Liver (tissue), 3 donors: ENCODE results near the gene TECTA.

ENCODE experiments used
- NR2F2 ChIP-seq: IDR thresholded peaks from 2 replicates; pipeline ENCODE4 v1.6.1; 2016; ENCODE audit warnings: antibody characterized with exemption
- TF ChIP-seq, protein P1 (sequence below): IDR thresholded peaks from 2 replicates; pipeline ENCODE4 v1.6.1; 2016; ENCODE audit warnings: antibody characterized with exemption, mild to moderate bottlenecking
- TF ChIP-seq, protein P2 (sequence below): fragments of 150-350 bp; IDR thresholded peaks from 2 replicates; pipeline ENCODE4 v1.5.1; 2017; ENCODE audit warnings: improper control_type of control experiment, low read depth, low read length; ENCODE audit not compliant: missing input control
- donor health status: healthy.
- donor health status: healthy.

DNA sequence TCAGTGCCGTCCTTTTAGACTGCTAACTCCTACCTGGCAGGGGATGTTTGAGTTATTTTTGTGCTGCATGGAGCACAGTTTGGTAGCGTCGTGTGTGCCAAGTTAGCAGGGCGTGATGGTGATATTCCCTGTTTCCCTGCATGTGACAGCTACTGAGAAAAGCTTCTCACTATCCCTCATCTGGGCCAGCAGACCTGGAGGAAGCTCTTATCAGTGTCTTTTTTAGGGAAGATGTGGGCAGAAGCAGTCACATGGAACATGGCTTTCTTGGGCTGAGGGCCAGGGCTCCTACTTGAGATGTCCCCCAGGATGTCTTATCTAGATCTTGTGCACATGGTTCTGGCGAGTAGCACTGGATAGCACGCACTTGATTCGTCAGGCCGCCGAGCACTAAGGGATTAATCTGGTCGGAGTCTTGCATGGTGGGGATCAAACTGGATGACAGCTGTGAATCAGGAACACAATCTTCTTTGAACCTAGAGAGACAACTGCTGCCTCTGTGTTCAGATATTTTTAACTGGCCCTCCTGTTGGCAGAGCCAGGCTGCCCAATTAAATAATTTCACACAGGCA is 33.8 kb downstream of the TECTA start:
- TF ChIP-seq, protein P1, sequence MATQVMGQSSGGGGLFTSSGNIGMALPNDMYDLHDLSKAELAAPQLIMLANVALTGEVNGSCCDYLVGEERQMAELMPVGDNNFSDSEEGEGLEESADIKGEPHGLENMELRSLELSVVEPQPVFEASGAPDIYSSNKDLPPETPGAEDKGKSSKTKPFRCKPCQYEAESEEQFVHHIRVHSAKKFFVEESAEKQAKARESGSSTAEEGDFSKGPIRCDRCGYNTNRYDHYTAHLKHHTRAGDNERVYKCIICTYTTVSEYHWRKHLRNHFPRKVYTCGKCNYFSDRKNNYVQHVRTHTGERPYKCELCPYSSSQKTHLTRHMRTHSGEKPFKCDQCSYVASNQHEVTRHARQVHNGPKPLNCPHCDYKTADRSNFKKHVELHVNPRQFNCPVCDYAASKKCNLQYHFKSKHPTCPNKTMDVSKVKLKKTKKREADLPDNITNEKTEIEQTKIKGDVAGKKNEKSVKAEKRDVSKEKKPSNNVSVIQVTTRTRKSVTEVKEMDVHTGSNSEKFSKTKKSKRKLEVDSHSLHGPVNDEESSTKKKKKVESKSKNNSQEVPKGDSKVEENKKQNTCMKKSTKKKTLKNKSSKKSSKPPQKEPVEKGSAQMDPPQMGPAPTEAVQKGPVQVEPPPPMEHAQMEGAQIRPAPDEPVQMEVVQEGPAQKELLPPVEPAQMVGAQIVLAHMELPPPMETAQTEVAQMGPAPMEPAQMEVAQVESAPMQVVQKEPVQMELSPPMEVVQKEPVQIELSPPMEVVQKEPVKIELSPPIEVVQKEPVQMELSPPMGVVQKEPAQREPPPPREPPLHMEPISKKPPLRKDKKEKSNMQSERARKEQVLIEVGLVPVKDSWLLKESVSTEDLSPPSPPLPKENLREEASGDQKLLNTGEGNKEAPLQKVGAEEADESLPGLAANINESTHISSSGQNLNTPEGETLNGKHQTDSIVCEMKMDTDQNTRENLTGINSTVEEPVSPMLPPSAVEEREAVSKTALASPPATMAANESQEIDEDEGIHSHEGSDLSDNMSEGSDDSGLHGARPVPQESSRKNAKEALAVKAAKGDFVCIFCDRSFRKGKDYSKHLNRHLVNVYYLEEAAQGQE: no peak
- TF ChIP-seq, protein P2, sequence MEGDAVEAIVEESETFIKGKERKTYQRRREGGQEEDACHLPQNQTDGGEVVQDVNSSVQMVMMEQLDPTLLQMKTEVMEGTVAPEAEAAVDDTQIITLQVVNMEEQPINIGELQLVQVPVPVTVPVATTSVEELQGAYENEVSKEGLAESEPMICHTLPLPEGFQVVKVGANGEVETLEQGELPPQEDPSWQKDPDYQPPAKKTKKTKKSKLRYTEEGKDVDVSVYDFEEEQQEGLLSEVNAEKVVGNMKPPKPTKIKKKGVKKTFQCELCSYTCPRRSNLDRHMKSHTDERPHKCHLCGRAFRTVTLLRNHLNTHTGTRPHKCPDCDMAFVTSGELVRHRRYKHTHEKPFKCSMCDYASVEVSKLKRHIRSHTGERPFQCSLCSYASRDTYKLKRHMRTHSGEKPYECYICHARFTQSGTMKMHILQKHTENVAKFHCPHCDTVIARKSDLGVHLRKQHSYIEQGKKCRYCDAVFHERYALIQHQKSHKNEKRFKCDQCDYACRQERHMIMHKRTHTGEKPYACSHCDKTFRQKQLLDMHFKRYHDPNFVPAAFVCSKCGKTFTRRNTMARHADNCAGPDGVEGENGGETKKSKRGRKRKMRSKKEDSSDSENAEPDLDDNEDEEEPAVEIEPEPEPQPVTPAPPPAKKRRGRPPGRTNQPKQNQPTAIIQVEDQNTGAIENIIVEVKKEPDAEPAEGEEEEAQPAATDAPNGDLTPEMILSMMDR: no peak
- TF ChIP-seq NR2F2: no peak
